HG02798 (cell line): ENCODE measurements around the gene CARS1.
"Not testable (repeated sequence)": the region's sequence is repeated elsewhere in the genome, so short reads cannot be mapped to it uniquely, and the experiment has no call there.

Experiments
- ATAC-seq: cut with Tn5 transposase; IDR thresholded peaks from one replicate; pipeline ENCODE4 v1.9.1; 2021; ENCODE audit warnings: mild to moderate bottlenecking; ENCODE audit not compliant: unreplicated experiment, poor library complexity

The CARS1 gene

GRCh38 chr11:3063876-3064275 is 6.7 kb upstream of the CARS1 start:
- ATAC-seq: not testable (repeated sequence)

GRCh38 chr11:3063432-3063831 is 6.2 kb upstream of the CARS1 start:
- not testable (repeated sequence) for ATAC-seq

- ATAC-seq: no peak
These were observed 3.3 kb upstream of the CARS1 start for GRCh38 chr11:3060436-3061025.

- no peak for ATAC-seq
These were observed 1.8 kb upstream of the CARS1 start for GRCh38 chr11:3058753-3059664.

GRCh38 chr11:3056296-3057068 is 741 bp downstream of the CARS1 start:
- ATAC-seq: no peak

- no peak for ATAC-seq
These were observed 1.3 kb downstream of the CARS1 start for GRCh38 chr11:3055891-3056290.

GRCh38 chr11:3052567-3052966 is 4.7 kb downstream of the CARS1 start:
- no peak for ATAC-seq

- no peak for ATAC-seq
These were observed 5.1 kb downstream of the CARS1 start for GRCh38 chr11:3052109-3052479.

GRCh38 chr11:3051196-3052108 is 5.8 kb downstream of the CARS1 start:
- no peak for ATAC-seq

GRCh38 chr11:3050386-3051195 is 6.6 kb downstream of the CARS1 start:
- no peak for ATAC-seq

GRCh38 chr11:3049430-3050243 is 7.6 kb downstream of the CARS1 start:
- ATAC-seq: peak; percentile 95

- ATAC-seq: no peak
These were observed 9.6 kb downstream of the CARS1 start for GRCh38 chr11:3047637-3048036.

- ATAC-seq: no peak
These were observed 10.6 kb downstream of the CARS1 start for GRCh38 chr11:3046641-3047040.

GRCh38 chr11:3046190-3046589 is 11.0 kb downstream of the CARS1 start:
- ATAC-seq: no peak

- no peak for ATAC-seq
These were observed 12.3 kb downstream of the CARS1 start for GRCh38 chr11:3044915-3045314.

- ATAC-seq: no peak
These were observed 13.2 kb downstream of the CARS1 start for GRCh38 chr11:3044004-3044403.

GRCh38 chr11:3043315-3043871 is 13.8 kb downstream of the CARS1 start:
- no peak for ATAC-seq
